Breast epithelium (tissue), 3 donors: ENCODE data around the gene GAK.

ENCODE experiments used
- POLR2A ChIP-seq: fragments of 450-650 bp; IDR thresholded peaks from one replicate; pipeline ENCODE4 v1.6.1; 2016; ENCODE audit warnings: antibody characterized with exemption, mild to moderate bottlenecking, moderate library complexity
- TF ChIP-seq, protein P1 (sequence below), 3 donors: fragments of 450-650 bp; IDR thresholded peaks; one replicate each; pipeline ENCODE4 v1.5.1; 2016 to 2017; ENCODE audit warnings: antibody characterized with exemption in 3 of 3, mild to moderate bottlenecking in 3 of 3, moderate library complexity in 3 of 3

DNA sequence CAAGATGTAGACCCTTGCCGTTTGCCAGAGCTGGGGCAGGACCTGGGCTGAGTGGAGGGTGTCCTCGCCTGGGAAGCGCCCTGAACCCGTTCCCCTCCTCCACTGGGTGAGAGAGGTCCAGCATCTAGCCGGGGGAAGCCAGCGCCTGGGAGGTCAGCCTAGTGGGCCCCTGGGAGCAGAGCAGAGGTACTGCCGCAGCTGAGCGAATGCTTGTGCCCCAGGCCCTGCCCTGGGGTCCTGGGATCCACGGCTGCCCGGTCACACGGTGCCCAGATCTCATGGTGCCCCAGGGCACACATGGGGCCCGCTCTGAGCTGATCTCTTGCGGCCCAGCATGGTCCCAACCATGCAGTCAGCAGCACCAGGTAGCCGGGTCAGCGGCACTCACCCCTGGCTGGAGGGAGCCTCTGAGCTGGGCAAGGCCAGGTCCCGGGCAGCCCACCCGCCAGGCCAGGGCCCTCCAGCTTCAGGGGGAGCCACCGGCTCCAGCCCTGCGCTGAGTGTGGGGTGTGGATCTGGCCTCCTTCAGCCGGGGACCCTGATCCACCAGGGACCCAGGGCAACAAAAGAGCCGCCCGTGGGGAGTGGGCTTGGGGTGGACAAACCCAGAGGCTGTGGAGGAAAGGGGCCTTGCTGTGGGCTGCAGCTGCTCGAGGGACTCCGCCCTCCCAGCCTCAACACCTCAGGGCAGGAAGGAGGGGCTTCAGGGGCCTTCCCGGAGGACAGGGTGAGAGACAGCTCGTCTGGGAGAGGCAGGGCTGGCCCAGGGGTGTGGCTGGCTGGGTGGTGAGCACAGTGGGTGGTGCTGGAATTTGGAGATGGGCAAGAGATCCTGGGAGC, 102.1 kb downstream of the GAK start:
- TF ChIP-seq, protein P1, sequence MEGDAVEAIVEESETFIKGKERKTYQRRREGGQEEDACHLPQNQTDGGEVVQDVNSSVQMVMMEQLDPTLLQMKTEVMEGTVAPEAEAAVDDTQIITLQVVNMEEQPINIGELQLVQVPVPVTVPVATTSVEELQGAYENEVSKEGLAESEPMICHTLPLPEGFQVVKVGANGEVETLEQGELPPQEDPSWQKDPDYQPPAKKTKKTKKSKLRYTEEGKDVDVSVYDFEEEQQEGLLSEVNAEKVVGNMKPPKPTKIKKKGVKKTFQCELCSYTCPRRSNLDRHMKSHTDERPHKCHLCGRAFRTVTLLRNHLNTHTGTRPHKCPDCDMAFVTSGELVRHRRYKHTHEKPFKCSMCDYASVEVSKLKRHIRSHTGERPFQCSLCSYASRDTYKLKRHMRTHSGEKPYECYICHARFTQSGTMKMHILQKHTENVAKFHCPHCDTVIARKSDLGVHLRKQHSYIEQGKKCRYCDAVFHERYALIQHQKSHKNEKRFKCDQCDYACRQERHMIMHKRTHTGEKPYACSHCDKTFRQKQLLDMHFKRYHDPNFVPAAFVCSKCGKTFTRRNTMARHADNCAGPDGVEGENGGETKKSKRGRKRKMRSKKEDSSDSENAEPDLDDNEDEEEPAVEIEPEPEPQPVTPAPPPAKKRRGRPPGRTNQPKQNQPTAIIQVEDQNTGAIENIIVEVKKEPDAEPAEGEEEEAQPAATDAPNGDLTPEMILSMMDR (IDR thresholded peaks at IDR 0.05) = no peak
- no peak for TF ChIP-seq POLR2A
